Testis (tissue), 2 donors: ENCODE data around the gene ARRDC1.

Experiments
- CTCF ChIP-seq, 3 experiments: fragments of 450-650 bp in 2 of 3; fragments of 200-600 bp in 1 of 3; sonication (generic) in 1 of 3; IDR thresholded peaks; one replicate each; pipeline ENCODE4 v1.5.1; 2016 to 2019; ENCODE audit warnings: antibody characterized with exemption in 3 of 3, mild to moderate bottlenecking in 2 of 3, moderate library complexity in 1 of 3
- POLR2A ChIP-seq: fragments of 450-650 bp; IDR thresholded peaks from one replicate; pipeline ENCODE4 v1.6.1; 2017; ENCODE audit warnings: antibody characterized with exemption, mild to moderate bottlenecking, moderate library complexity

DNA sequence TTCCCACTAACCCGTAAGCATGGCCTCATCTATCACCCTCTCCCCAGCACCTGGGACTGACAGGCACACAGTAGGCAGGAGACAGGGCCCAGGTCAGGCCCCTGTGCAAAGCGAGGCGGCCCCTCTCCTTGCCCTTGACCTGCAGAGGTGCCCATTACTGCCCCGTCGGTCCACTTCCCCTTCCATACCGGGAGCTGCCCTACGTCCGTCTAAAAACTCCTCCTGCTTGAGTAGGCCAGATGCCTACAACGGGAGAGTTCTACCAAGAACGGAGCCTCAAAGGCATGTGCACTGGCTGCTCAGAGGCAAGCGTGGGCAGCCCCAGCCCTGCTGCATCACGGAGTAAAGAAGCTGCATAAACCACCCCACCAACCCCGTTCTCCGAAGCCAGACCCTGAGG is 22.1 kb upstream of the ARRDC1 start:
- TF ChIP-seq CTCF (IDR thresholded peaks at IDR 0.05) (no peak), POLR2A (no peak)
